HCT116 (cell line): ENCODE results near the gene CASTOR2. TPM values are rescaled to one million over a fixed set of nuclear protein-coding genes. Genes with fewer than 3 reads are reported as not detected.
"Not testable (repeated sequence)": the region's sequence is repeated elsewhere in the genome, so short reads cannot be mapped to it uniquely, and the experiment has no call there.

ENCODE experiments used
- ATAC-seq: fragments of 200-7000 bp; cut with Tn5 transposase; 2 replicates; pipeline ENCODE4 v1.9.1; 2020; ENCODE audit warnings: mild to moderate bottlenecking, moderate library complexity
- BruUV-seq: library from RNA; stranded (reverse); fragments of 400-500 nt; replicated peaks from 2 replicates; lab custom pipeline; 2021; lab: Mats Ljungman, UMichigan
- CTCF ChIA-PET: fragments of 300-600 bp; sonication (Branson Sonifier 250); formaldehyde crosslinking; loops from one replicate; lab custom pipeline; 2021; ENCODE audit warnings: antibody characterized with exemption; lab: Charles Lee
- POLR2A ChIA-PET: fragments of 300-600, 350-600 bp; sonication (Branson Sonifier 250); formaldehyde crosslinking; loops from one replicate; lab custom pipeline; 2021; ENCODE audit warnings: antibody characterized with exemption; lab: Charles Lee
- RAD21 ChIA-PET, 2 experiments: fragments of 300-600 bp; sonication (Branson Sonifier 250); formaldehyde crosslinking; loops; one replicate each; lab custom pipeline; 2023; ENCODE audit warnings: low total read pairs in 2 of 2; ENCODE audit not compliant: uncharacterized antibody in 2 of 2, unreplicated experiment in 2 of 2, low non-redundant PET in 1 of 2; lab: Charles Lee
- DNase-seq: peaks from one replicate; pipeline ENCODE4 v3.0.0-alpha.2; 2010; ENCODE audit warnings: low read depth, low spot score
- H2AFZ ChIP-seq: fragments of 200-600 bp; shearing (Covaris generic), sonication (generic); 2 replicates; pipeline ENCODE4 v1.6.1; 2017; ENCODE audit warnings: low read depth, mixed run types, mixed read lengths, antibody characterized with exemption, low read length; ENCODE audit not compliant: poor library complexity, severe bottlenecking
- H3K27ac ChIP-seq: 2 replicates; pipeline ENCODE4 v1.5.1; 2012; ENCODE audit warnings: low read depth, low read length
- H3K27me3 ChIP-seq: fragments of 200-600 bp; sonication (generic); 2 replicates; pipeline ENCODE4 v1.6.1; 2016; ENCODE audit warnings: mixed run types, low read length, mixed read lengths; ENCODE audit not compliant: insufficient read depth
- H3K36me3 ChIP-seq, 2 experiments: fragments of 200-500 bp in 1 of 2; fragments of 200-600 bp in 1 of 2; sonication (Bioruptor generic) in 1 of 2; sonication (generic) in 1 of 2; 2 replicates each; pipeline versions ENCODE4 v1.5.1 to v1.6.1; 2014 to 2016; ENCODE audit warnings: low read length in 2 of 2, inconsistent platforms in 1 of 2, mixed read lengths in 1 of 2, mixed run types in 1 of 2; ENCODE audit not compliant: insufficient read depth in 2 of 2, control insufficient read depth in 1 of 2
- H3K4me1 ChIP-seq, 2 experiments: fragments of 200-600 bp in 1 of 2; sonication (generic) in 1 of 2; 2 replicates each; pipeline versions ENCODE4 v1.5.1 to v1.6.1; 2012 to 2017; ENCODE audit warnings: low read length in 2 of 2, inconsistent platforms in 1 of 2, mild to moderate bottlenecking in 1 of 2, mixed read lengths in 1 of 2, mixed run types in 1 of 2, moderate library complexity in 1 of 2; ENCODE audit not compliant: insufficient read depth in 2 of 2, control insufficient read depth in 1 of 2
- H3K4me2 ChIP-seq: fragments of 200-600 bp; sonication (generic); 2 replicates; pipeline ENCODE4 v1.6.1; 2017; ENCODE audit warnings: mixed run types, low read length, mixed read lengths
- H3K4me3 ChIP-seq, 2 experiments: fragments of 200-600 bp in 1 of 2; sonication (generic) in 1 of 2; replicated peaks in 1 of 2; 2 replicates each; pipeline ENCODE4 v1.5.1; 2011 to 2016; ENCODE audit warnings: low read length in 2 of 2, control low read depth in 1 of 2, low read depth in 1 of 2, mild to moderate bottlenecking in 1 of 2, mixed read lengths in 1 of 2, mixed run types in 1 of 2
- H3K79me2 ChIP-seq: fragments of 200-600 bp; sonication (generic); 2 replicates; pipeline ENCODE4 v1.6.1; 2017; ENCODE audit warnings: mild to moderate bottlenecking, mixed run types, low read length, moderate library complexity, mixed read lengths; ENCODE audit not compliant: insufficient read depth
- H3K9ac ChIP-seq: fragments of 200-600 bp; sonication (generic); 2 replicates; pipeline ENCODE4 v1.6.1; 2016; ENCODE audit warnings: low read length, mixed read lengths
- H3K9me2 ChIP-seq: fragments of 200-600 bp; sonication (generic), shearing (Covaris generic); 2 replicates; pipeline ENCODE4 v1.6.1; 2017; ENCODE audit warnings: mixed run types, mild to moderate bottlenecking, moderate library complexity; ENCODE audit not compliant: insufficient read depth
- H3K9me3 ChIP-seq, 2 experiments: fragments of 200-500 bp in 1 of 2; fragments of 200-600 bp in 1 of 2; sonication (Bioruptor generic) in 1 of 2; sonication (generic) in 1 of 2; 2 replicates each; pipeline ENCODE4 v1.6.1; 2014 to 2017; ENCODE audit warnings: low read length in 2 of 2, mixed read lengths in 2 of 2, inconsistent platforms in 1 of 2, low read depth in 1 of 2, mild to moderate bottlenecking in 1 of 2, mixed run types in 1 of 2, moderate library complexity in 1 of 2; ENCODE audit not compliant: control insufficient read depth in 1 of 2, insufficient read depth in 1 of 2
- H4K20me1 ChIP-seq: fragments of 200-600 bp; sonication (generic), shearing (Covaris generic); 2 replicates; pipeline ENCODE4 v1.6.1; 2017; ENCODE audit warnings: mixed run types, mild to moderate bottlenecking, moderate library complexity; ENCODE audit not compliant: insufficient read depth
- intact Hi-C: fragments of 100-400 bp; cut with micrococcal nuclease; formaldehyde crosslinking; loops from 2 replicates; pipeline ENCODE4 v1.10.0; 2022
- total RNA-seq: library from RNA; stranded (reverse); gene quantifications from one replicate; pipeline ENCODE4 v1.2.1, GENCODE V29; 2021; ENCODE audit not compliant: unreplicated experiment

CASTOR2 gene
- total RNA-seq, 1 experiment from 2014 or later = 9.4 TPM

- RAD21 ChIA-PET, POLR2A ChIA-PET, H2AFZ ChIP-seq, H3K9me3 ChIP-seq, intact Hi-C loops, H4K20me1 ChIP-seq, H3K79me2 ChIP-seq, H3K9ac ChIP-seq, H3K9me2 ChIP-seq, ATAC-seq, H3K4me1 ChIP-seq, H3K27ac ChIP-seq, BruUV-seq, DNase-seq, H3K4me3 ChIP-seq, CTCF ChIA-PET, H3K36me3 ChIP-seq, H3K27me3 ChIP-seq, H3K4me2 ChIP-seq: not testable (repeated sequence)
These were observed 16.8 kb upstream of the CASTOR2 start for GRCh38 chr7:74947741-74948140.

GRCh38 chr7:74953774-74954173 is 10.7 kb upstream of the CASTOR2 start:
- intact Hi-C loops, POLR2A ChIA-PET, H3K27ac ChIP-seq, H3K4me2 ChIP-seq, ATAC-seq, H3K4me3 ChIP-seq, H3K79me2 ChIP-seq, DNase-seq, H3K4me1 ChIP-seq, H3K9ac ChIP-seq, BruUV-seq, CTCF ChIA-PET, H3K27me3 ChIP-seq, RAD21 ChIA-PET, H3K36me3 ChIP-seq, H4K20me1 ChIP-seq, H3K9me2 ChIP-seq, H2AFZ ChIP-seq, H3K9me3 ChIP-seq: not testable (repeated sequence)

- H2AFZ ChIP-seq, H3K9me2 ChIP-seq, BruUV-seq, H4K20me1 ChIP-seq, H3K4me2 ChIP-seq, H3K27ac ChIP-seq, H3K4me1 ChIP-seq, H3K4me3 ChIP-seq, POLR2A ChIA-PET, H3K9ac ChIP-seq, H3K36me3 ChIP-seq, H3K79me2 ChIP-seq, H3K9me3 ChIP-seq, H3K27me3 ChIP-seq, intact Hi-C loops, CTCF ChIA-PET, RAD21 ChIA-PET, DNase-seq, ATAC-seq: not testable (repeated sequence)
These were observed 6.2 kb upstream of the CASTOR2 start for GRCh38 chr7:74958328-74958727.

DNA sequence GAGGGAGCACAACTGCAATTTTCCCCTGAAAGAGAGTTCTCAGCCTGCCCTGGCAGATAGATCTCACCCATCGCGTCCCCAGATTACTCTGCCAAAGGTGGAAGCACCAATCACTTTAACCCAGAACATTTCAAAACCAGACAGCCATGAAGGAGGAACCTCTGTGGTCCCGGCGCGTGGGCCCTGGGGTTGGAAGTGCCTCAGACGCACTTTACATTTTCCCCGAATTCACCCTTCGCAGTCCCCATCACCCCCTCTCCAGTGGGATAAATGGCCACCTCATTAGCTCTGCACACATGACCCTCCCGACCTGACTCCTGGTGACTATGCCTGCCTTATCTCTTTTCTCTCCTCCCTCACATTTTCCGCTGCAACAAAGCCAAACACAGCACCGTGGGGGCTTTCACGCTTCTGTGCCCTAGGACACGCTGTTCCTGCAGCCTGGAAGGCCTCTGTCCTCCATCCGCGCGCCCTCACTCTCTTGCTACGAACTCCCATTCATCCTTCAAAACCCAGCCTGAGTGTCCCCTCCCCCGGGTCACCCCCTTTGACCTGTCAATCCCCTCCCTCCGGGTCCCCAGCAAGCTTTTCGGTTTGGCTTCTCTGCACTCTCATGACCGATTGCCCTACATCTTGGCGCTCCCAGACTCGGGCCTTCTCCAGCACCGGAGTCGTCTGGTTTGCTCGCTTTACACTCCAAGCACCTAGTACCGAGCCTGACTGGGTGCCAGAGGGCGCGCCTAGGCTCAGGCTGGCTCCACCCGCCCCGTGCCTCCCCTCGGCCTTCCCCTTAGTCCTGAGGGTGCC is 598 bp upstream of the CASTOR2 start:
- H3K4me2 ChIP-seq = peak overlapping the region; percentile 33; the same call in 1 of the 2 replicates
- DNase-seq, intact Hi-C loops, H3K36me3 ChIP-seq, H3K4me1 ChIP-seq, CTCF ChIA-PET, H2AFZ ChIP-seq, H3K9ac ChIP-seq, H4K20me1 ChIP-seq, POLR2A ChIA-PET, H3K27me3 ChIP-seq, H3K27ac ChIP-seq, BruUV-seq, H3K79me2 ChIP-seq, H3K9me3 ChIP-seq, H3K9me2 ChIP-seq: not testable (repeated sequence)
- ATAC-seq = peak; percentile 74
- H3K4me3 ChIP-seq = peak overlapping the region in 1 of 2 experiments; percentile 13; a peak in 1 of 4 replicates
- RAD21 ChIA-PET = interaction anchor here in 1 of 2 experiments (0.6 kb wide), 1 partner anchor 307 kb away, joined by 3 read pairs; no protein-coding TSS in a partner anchor
